GM18505 (cell line): ENCODE data around the gene CFAP52.

Experiments
- ATAC-seq: cut with Tn5 transposase; IDR thresholded peaks from one replicate; pipeline ENCODE4 v1.9.1; 2021; ENCODE audit not compliant: unreplicated experiment
- POLR2A ChIP-seq: IDR thresholded peaks from 4 replicates; pipeline ENCODE4 v1.6.1; 2011; ENCODE audit warnings: borderline replicate concordance; ENCODE audit not compliant: insufficient read depth, insufficient read length; ENCODE audit errors: extremely low read depth

CFAP52 gene

DNA sequence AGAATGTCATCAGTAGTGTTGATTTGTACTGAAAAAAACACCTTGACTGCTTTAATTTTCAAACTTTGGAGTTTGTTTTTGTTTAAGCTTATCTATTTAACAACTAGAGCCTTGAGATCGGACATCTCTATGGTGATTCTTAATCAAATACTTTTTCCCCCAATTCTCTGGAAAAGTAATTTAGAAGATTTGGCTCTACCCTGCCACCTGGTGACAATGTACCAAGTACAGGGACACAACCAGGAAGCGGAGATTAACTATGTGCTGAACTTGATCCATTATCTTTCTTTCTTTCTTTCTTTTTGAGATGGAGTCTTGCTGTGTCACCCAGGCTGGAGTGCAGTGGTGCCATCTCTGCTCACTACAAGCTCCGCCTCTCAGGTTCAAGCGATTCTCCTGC lies 99.6 kb downstream of the CFAP52 start:
- ATAC-seq: no peak
- TF ChIP-seq POLR2A: no peak

GRCh38 chr17:9676820-9677310 lies 100.4 kb downstream of the CFAP52 start:
- ATAC-seq: no peak
- TF ChIP-seq POLR2A: no peak

DNA sequence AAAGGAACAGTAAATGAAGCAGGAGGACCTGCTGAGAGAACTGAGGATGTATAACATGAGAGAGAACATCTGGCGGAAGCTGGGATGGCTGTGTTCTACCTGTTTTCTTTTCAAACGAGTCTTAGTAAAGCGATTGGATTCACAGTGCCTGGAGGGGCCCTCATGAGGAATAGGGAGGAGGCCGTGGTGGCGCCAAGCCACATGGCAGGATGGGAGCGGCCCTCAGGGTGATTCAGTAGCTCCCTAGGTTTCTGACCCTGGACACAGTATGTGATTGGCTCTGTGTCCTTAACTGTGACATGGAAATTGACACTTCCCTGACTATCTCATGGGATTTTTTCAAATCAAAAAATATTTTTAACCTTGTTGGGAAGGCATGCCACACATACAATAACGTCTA lies 101.0 kb downstream of the CFAP52 start:
- no peak for TF ChIP-seq POLR2A
- ATAC-seq: no peak

GRCh38 chr17:9677896-9678295 lies 101.5 kb downstream of the CFAP52 start:
- no peak for TF ChIP-seq POLR2A
- no peak for ATAC-seq

DNA sequence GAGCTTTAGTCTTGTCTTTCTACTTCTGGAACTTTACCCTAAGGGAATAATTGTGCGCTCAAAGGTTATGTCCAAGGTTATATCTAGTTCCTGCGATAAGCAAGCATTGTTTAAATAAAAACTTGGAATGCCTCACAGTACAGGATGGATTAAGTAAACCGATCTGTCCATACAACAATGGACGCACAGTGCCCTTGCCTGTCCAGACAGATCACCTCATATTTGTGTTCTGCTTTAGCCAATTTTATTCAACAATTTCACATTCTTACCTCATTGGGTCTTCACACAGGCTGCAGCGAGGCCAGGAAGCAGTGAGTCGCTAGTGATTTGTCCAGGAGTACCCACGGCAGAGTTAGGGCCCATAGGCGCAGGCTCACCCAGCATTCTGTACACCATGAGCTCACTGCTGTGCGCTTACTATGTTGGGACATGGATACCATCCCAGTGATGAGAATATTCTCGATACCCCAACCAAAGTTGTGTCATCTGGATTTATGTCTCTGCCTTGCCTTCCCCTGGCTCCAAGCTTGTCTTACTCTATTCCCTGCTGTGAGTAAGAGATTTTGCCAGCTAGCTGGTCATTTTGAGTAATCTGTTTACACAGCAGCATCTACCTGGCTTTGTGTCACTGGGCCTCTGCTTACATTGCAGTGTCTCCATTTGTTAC lies 108.6 kb downstream of the CFAP52 start:
- ATAC-seq: no peak
- no peak for TF ChIP-seq POLR2A
